Measurements from ENCODE around the gene PIP4P1. TPM values are rescaled to one million over a fixed set of nuclear protein-coding genes. Genes with fewer than 3 reads are reported as not detected.

PIP4P1 gene
- total and polyA plus RNA-seq, 2 of the 13 experiments (the other 11 are each of a cell fraction or from before 2014, with no cell fraction given): 33.4 to 47.0 TPM

DNA sequence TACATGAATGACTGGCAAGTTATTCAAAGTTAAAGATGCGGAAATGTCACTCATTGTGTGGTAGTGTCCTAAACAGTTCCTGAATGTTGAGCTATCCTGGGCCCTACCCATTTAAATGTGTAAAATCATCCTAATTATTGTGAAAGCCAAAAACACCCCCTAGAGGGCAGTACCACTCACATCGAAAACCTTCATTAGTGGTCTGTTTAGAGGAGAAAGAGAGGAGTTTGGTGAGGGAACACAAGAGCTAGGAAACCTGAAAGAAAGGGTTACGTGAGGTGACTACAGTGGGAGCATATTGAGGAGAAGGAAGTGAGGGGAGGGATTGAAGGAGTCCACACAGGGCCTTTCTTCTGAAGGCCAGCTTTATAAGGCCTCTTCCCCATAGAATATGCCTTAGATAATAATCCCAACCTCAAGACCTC is 45.4 kb downstream of the PIP4P1 start (continued):
- TF ChIP-seq GATAD2A (CRISPR knock-in tag; IDR thresholded peaks at IDR 0.05): peak; percentile 52; the same call in 1 of the 2 replicates
- TF ChIP-seq SOX5 (CRISPR knock-in tag; IDR thresholded peaks at IDR 0.05; ENCODE audit: borderline replicate concordance): 0 out of 2 replicates have a peak, but pooled peaks have one; percentile 31
- TF ChIP-seq, protein P1, sequence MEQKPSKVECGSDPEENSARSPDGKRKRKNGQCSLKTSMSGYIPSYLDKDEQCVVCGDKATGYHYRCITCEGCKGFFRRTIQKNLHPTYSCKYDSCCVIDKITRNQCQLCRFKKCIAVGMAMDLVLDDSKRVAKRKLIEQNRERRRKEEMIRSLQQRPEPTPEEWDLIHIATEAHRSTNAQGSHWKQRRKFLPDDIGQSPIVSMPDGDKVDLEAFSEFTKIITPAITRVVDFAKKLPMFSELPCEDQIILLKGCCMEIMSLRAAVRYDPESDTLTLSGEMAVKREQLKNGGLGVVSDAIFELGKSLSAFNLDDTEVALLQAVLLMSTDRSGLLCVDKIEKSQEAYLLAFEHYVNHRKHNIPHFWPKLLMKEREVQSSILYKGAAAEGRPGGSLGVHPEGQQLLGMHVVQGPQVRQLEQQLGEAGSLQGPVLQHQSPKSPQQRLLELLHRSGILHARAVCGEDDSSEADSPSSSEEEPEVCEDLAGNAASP (CRISPR knock-in tag; IDR thresholded peaks at IDR 0.05; ENCODE audit: borderline replicate concordance): peak; percentile 65; the same call in 1 of the 2 replicates
- peak; percentile 53; the same call in 1 of the 2 replicates for TF ChIP-seq SMC3 (IDR thresholded peaks at IDR 0.05; ENCODE audit: low read length)
- no peak for TF ChIP-seq ZNF501 (CRISPR knock-in tag; IDR thresholded peaks at IDR 0.05)
- TF ChIP-seq MYNN (CRISPR knock-in tag; IDR thresholded peaks at IDR 0.05; ENCODE audit: low read depth): no peak
- TF ChIP-seq, protein P2, sequence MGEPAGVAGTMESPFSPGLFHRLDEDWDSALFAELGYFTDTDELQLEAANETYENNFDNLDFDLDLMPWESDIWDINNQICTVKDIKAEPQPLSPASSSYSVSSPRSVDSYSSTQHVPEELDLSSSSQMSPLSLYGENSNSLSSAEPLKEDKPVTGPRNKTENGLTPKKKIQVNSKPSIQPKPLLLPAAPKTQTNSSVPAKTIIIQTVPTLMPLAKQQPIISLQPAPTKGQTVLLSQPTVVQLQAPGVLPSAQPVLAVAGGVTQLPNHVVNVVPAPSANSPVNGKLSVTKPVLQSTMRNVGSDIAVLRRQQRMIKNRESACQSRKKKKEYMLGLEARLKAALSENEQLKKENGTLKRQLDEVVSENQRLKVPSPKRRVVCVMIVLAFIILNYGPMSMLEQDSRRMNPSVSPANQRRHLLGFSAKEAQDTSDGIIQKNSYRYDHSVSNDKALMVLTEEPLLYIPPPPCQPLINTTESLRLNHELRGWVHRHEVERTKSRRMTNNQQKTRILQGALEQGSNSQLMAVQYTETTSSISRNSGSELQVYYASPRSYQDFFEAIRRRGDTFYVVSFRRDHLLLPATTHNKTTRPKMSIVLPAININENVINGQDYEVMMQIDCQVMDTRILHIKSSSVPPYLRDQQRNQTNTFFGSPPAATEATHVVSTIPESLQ (CRISPR knock-in tag; conservative IDR thresholded peaks at IDR 0.05): peak; percentile 68; the same call in 1 of the 2 replicates
- peak; percentile 63; the same call in 1 of the 2 replicates for TF ChIP-seq ZNF230 (CRISPR knock-in tag; IDR thresholded peaks at IDR 0.05)
- peak; percentile 24; the same call in 1 of the 2 replicates for TF ChIP-seq ZNF652 (CRISPR knock-in tag; IDR thresholded peaks at IDR 0.05; ENCODE audit: borderline replicate concordance, low read depth)
- peak; percentile 71 for TF ChIP-seq STAG1 (CRISPR knock-in tag; IDR thresholded peaks at IDR 0.05)
- TF ChIP-seq THAP11 (CRISPR knock-in tag; IDR thresholded peaks at IDR 0.05): peak; percentile 46; the same call in 1 of the 2 replicates
- TF ChIP-seq DNMT3B (CRISPR knock-in tag; conservative IDR thresholded peaks at IDR 0.05): peak; percentile 56; the same call in 1 of the 2 replicates
- 0 out of 2 replicates have a peak, but pooled peaks have one; percentile 19 for TF ChIP-seq GATAD1 (CRISPR knock-in tag; IDR thresholded peaks at IDR 0.05)
- TF ChIP-seq KLF16 (CRISPR knock-in tag; IDR thresholded peaks at IDR 0.05): 0 out of 4 replicates have a peak, but pooled peaks of 1 of the 2 experiments have one; percentile 55
- 0 out of 2 replicates have a peak, but pooled peaks have one; percentile 16 for TF ChIP-seq MED1 (CRISPR knock-in tag; IDR thresholded peaks at IDR 0.05)
- peak; percentile 51; the same call in 1 of the 2 replicates for TF ChIP-seq ELF3 (CRISPR knock-in tag; IDR thresholded peaks at IDR 0.05)
